GM15510 (cell line): Measurements from ENCODE around the gene GRN.

Source experiments
- POLR2A ChIP-seq: IDR thresholded peaks from 3 replicates; pipeline ENCODE4 v1.6.1; 2011; ENCODE audit warnings: borderline replicate concordance; ENCODE audit not compliant: insufficient read length; ENCODE audit errors: extremely low read depth

GRN gene

GRCh38 chr17:44314869-44315661, 30.0 kb upstream of the GRN start:
- no peak for TF ChIP-seq POLR2A

- TF ChIP-seq POLR2A = no peak
Measured at GRCh38 chr17:44315760-44316731, 29.1 kb upstream of the GRN start.

GRCh38 chr17:44317545-44317944, 27.6 kb upstream of the GRN start:
- no peak for TF ChIP-seq POLR2A

- TF ChIP-seq POLR2A = no peak
Measured at GRCh38 chr17:44318077-44318892, 26.8 kb upstream of the GRN start.

GRCh38 chr17:44320066-44320465, 25.0 kb upstream of the GRN start:
- TF ChIP-seq POLR2A = no peak

- TF ChIP-seq POLR2A = no peak
Measured at GRCh38 chr17:44321246-44322120, 23.6 kb upstream of the GRN start.

- TF ChIP-seq POLR2A = no peak
Measured at GRCh38 chr17:44322236-44322895, 22.7 kb upstream of the GRN start.

GRCh38 chr17:44323359-44324091, 21.6 kb upstream of the GRN start:
- no peak for TF ChIP-seq POLR2A

GRCh38 chr17:44324092-44324570, 21.0 kb upstream of the GRN start:
- TF ChIP-seq POLR2A = no peak

- TF ChIP-seq POLR2A = peak; percentile 91
Measured at GRCh38 chr17:44324571-44325275, 20.4 kb upstream of the GRN start, which contains the start of gene SLC25A39. Gene SLC25A39 (minus strand): TSS chr17:44324823. CDS start chr17:44323562, 1,261 bp downstream.

- TF ChIP-seq POLR2A = peak; percentile 59
Measured at GRCh38 chr17:44326861-44327444, 18.1 kb upstream of the GRN start.
